ENCODE measurements around the gene SOX12.

GRCh38 chr20:367486-367887 lies 42.1 kb downstream of the SOX12 start:
- TF ChIP-seq CTCF (IDR thresholded peaks at IDR 0.05; ENCODE audit: insufficient read depth, low read depth, low read length) (no peak), EZH2 (IDR thresholded peaks at IDR 0.05; ENCODE audit: insufficient read depth, low read length) (no peak)

Measured in astrocyte (in vitro differentiated cells and primary cell).